GM18873 (cell line): ENCODE measurements around the gene SPRED3.
A peak's percentile ranks its signal among the peaks of the same experiment; 100 is the strongest.

Experiments
- ATAC-seq: cut with Tn5 transposase; IDR thresholded peaks from one replicate; pipeline ENCODE4 v1.9.1; 2021; ENCODE audit warnings: mild to moderate bottlenecking, moderate library complexity, moderate number of reproducible peaks; ENCODE audit not compliant: unreplicated experiment, low FRiP score

SPRED3 gene

DNA sequence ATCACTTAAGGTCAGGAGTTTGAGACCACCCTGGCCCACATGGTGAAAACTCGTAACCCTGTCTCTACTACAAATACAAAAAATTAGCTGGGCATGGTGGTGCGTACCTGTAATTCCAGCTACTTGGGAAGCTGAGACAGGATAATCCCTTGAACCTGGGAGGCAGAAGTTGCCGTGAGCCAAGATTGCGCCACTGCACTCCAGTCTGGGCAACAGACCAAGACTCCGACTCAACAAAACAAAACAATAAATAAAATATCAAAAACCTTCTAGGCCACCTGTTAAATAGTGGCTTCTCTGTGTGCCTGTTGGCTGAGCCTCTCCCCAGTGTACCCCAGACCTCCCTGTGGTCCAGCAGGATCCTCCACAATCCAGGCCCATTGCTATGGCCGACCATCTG is 17.4 kb upstream of the SPRED3 start:
- no peak for ATAC-seq

DNA sequence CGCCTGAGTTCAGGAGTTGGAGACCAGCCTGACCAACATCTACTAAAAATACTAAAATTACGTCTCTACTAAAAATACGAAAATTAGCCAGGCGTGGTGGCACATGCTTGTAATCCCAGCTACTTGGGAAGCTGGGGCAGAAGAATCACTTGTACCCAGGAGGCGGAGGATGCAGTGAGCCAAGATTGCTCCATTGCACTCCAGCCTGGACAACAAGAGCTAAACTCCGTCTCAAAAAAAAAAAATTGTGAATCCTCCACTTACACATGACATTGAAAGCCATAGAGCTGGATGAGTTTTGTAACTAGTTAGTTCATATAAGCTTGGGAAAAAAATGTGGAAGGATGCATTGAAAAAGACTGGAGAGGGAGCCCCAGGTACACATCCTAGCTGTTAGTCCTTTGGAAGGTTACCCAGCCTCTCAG is 14.6 kb upstream of the SPRED3 start:
- ATAC-seq = no peak

DNA sequence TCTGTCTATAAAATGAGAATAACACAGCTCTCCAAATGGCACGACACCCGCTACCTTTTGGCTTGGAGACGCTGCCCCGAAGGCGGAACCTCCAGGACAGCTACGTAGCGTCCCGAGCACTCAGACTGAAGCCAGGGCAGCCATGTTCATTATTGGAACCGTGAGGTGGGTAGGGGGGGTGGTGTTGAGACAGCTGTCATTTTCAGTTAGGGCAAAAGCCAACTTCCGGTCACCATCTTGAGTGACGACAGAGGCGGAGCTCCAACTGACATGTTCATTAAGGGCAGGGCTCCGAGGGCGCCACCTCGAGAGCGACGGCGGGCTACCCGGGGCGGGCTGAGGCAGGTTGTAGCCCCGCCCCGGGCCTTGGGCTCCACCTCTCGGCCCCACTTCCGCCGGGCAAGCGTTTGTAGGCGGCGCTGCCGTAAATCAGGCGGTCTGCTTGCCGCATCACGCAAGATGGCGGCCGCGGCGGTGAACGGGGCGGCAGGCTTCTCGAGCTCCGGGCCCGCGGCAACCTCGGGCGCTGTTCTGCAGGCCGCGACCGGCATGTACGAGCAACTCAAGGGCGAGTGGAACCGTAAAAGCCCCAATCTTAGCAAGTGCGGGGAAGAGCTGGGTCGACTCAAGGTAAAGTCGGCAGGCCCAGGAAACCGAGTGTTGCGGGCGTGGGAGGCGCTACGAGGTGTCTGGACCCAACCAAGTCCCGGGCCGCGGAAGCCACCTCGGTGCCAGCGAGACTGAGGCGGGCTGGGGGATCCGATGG is 14.0 kb upstream of the SPRED3 start, which contains the start of gene PSMD8:
TSS of gene PSMD8 (plus strand) at position 240 of the 766 bp plus-strand sequence. CDS start at position 271, 31 bp downstream.
- peak; percentile 84 for ATAC-seq

DNA sequence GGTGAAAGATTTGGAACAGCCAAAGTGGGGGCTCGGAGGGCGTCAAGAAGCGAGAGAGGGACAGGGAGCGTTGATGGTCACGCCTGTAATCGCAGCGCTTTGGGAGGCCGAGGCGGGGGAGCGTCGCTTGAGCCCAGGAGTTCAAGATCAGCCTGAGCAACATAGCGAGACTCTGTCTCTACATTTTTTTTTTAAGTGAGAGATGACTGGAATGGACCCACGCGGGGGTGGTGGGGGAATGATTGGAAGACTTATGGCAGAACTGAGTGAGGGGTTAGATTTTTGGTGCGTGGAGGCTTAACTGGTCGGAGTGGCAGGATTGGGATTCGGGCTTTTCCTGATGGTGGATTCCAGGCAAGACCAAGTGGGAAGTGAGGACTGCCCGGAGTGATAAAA is 13.4 kb upstream of the SPRED3 start:
- no peak for ATAC-seq

DNA sequence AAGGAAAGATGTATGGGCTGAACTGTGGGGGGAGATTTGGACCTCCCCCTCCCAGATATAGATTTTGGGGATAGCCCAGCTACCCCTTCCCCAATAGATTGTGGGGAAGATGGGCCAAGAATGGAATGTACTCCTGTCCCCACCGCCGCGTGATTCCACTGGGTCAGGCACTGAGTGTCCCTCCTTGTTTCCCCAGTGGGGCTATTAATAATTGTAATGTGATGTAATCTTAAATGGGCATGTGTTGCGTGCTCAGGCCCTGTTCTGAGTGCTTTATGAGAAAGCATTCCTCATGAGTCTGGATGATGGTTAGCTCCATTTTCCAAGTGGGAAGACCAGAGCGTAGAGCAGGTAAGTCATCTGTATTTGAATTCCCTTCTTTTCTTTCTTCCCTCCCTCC is 12.7 kb upstream of the SPRED3 start:
- ATAC-seq = no peak

DNA sequence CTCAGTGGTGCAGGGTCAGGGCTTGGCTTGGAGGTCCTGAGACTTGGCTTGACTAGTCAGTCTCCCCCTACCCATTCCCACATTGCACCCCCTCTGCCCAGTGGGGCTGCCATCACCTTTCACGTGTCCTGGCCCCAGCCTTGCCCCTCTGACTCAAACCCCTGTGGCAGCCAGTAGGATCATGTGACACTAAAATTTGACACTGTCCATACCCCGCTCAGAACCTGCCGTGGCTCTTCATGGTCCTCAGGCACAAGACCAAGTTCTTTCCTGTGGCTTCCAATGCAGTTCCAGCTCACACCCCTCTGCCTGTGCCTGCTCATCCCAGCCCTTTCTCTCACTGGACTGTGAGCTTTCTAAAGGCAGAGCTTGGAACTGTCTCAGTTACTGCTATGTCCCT is 11.9 kb upstream of the SPRED3 start:
- no peak for ATAC-seq

DNA sequence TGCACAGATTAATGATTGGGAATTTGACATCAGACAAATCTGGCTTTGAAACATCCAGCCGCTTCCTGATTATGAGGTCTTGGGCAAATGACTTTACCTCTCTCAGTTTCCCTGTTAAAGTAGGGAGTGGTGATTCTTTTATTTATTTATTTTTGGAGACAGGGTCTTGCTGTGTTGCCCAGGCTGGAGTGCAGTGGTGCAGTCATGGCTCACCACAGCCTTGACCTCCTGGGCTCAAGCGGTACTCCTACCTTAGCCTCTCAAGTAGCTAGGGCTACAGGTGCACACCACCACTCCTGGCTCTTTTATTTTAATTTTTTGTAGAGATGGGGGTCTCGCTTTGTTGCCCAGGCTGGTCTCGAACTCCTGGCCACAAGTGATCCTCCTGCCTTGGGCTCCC is 11.4 kb upstream of the SPRED3 start:
- no peak for ATAC-seq

DNA sequence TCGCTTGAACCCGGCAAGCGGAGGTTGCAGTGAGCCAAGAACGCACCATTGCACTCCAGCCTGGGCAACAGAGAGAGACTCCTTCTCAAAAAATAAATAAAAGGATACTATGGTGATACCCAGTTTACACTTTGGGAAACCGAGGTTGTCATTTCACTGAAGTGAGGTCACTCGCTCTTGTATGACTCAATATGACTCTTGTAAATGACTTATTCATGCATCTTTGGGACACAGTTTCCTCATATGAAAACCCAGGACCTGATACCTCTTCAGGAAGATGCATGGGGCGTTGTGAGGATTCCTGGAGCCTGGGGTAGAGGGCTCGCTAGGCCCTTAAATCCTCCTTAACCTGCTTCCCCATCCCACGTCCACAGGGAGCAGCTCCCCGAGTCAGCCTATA is 9.6 kb upstream of the SPRED3 start:
- ATAC-seq = no peak

DNA sequence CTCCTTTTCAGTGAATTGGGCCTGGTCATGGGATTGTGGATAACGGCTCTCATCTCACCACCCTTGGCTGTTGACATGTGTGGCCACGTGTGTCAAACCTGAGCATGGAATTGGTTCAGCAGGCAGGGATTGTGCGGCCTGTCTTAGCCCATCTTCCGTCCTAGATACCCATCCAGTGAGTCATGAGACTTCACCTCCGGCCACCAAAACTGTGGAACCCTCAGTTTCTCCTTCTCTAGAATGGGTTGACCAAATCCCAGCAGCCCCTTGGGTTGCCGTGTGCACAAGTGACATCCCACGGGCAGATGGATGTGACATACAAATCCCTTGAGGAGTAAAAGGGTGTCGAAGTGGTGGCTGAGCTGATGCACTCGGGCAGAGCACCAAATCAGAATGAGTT is 7.4 kb upstream of the SPRED3 start:
- ATAC-seq = no peak

DNA sequence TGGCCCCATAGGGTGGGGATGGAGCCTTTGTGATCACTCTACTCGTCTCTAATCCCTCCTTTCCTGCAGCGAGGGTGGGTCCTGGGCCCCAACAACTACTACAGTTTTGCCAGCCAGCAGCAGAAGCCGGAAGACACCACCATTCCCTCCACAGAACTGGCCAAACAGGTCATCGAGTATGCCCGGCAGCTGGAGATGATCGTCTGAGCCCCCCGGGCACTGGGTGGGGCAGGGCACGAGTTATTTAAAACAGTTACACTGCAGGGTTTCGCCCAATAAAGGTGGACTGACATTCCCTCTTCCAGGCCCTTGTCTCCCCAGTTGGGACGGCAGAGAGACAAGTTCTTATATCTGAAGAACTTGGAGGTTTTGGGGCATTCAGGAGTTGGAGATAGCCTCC is 5.3 kb upstream of the SPRED3 start:
- no peak for ATAC-seq

DNA sequence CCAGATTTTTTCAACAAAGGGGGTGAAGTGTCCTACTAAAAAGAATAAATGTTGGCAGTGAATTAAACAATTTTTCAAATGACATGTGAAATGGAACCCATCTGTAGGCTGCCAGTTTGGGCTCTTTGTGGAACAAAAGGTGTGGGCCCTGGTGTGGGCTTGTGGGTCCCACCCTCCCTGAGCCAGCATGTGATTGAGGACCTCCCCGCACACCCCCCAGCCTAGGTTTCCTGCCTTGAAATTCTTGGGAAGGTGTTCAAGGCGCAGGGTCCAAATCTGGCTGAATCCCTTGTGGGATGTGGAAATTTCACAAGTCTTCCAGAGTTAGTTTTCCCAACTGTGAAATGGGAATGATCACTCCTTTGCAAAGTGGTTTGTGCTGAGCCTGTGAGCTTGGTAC is 4.8 kb upstream of the SPRED3 start:
- ATAC-seq = no peak

DNA sequence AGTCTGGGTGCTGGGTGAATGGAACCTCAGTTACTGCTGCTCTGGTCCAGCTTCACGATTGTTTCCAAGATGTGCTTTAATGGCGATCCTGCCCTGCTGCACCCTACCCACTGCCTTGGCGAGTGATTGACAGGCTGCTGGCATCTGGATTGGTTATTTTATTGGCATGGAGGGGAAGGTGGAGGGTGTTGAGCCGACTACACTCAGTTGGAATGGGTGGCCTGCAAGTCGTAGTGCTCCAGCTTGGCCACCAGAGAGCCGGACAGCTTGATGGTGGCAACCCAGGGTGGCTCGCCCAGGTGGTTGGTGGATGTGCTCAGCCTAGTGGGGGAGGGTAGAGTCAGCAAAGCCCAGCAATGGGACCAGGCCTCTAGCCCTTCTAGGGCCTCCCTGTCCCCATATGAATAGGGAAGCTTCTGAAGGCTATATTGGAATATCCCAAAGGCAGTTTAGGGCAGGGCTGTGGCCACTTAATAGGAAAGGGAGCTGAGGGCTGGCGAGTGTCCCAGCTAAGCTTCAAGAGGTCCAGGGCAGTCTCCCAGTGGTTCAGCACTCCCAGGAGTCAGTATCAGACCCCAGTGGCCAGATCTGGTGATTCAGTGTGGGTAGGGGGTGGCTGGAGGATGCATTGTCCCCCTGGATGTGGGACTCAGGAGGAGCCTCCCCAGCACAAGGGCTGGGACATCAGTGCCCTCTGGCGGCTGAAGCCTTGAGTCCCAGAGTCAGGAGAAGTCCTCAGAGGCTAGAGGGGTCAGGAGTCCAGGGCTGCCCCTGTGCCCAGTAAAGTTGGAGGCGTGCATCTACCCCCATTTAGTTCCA is 4.1 kb upstream of the SPRED3 start:
- no peak for ATAC-seq

DNA sequence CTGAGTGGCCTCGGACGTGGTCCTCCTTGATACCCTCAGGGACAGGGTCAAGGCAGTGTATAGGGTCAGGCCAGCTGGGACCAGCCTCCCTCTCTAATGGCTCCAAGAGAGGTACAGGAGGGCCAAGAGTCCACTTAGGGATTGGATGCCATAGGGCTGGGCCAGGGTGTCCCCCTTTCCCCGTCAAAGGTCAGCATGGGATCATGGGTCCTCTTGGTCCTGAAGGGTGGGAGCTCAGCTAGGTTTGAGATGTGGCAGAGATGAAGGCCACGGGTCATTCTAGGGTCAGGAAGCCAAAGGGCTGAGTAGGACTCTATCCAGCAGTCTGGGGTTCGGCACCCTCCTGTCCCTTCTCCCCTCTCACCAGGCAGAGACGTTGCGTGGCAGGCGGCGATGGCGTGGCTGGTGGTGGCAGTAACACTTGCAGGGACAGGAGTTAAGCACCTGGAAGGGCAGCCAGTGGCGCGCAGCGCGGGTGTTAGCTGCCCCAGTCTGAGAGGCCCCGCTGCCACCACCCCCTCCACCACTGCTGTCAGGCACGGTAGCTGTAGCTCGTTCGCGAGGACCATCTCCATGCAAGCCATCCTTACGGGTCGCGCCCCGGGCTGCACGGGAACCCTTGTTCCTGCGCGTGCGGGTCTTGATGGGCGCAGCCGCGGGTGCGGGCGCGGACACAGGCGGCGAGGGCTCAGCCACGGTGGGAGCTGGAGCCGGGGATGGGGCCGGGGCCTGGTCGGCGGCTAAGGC is 3.3 kb upstream of the SPRED3 start:
- ATAC-seq = no peak

DNA sequence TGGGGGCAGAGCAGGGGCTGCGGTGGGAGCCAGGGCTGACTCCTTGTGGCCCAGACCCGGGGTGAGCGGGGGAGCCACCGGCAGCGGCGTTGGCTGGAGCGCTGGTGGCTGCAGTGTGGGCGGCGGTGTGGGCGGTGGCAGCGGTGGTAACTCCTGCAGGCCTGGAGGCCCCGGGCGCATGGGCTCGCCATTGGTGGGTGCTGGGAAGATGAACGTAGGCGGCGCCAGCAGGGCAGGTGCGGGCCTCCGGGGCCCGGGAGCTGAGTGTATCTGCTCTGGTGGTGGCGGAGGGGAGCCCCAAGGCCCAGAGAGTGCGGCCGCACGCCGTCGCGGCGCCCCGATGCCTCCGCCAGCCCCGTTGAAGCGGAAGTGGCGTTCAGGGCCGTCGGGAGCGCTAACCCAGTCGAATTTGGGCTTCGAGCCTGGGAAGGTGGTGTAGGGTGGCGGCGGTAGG is 2.7 kb upstream of the SPRED3 start:
- no peak for ATAC-seq

DNA sequence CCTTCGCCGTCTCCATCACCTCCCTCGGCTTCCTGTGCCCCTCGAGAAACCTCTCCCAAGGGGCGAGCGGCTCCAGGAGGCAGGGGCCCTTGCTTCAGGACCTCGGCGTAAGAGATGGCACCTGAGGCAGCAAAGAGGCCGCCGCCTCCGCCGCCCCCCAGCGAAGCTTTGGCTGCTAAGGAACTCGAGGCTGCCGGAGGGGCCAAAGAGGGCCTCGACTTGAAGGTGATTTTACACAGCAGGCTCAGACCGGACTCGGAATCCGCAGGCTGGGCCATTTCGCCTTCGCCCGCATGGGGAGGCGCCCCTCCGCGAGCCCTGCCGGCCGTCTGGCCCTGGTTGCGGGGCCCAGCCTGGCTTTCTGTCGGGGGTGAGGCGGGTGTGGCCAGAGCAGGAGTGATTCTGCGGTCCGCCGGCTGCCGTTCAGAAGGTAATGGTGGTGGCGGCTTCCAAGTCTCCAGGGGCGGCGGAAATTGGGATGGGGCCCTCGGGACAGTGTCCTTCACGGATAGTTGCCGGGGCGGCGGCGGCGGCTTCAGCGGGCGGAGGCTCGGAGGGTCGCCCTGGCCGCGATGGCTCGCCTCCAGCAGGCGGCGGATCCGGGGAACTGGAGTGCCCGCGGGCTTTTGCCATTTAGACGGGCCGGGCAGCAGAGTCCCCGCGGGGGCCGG is 2.1 kb upstream of the SPRED3 start:
- no peak for ATAC-seq

DNA sequence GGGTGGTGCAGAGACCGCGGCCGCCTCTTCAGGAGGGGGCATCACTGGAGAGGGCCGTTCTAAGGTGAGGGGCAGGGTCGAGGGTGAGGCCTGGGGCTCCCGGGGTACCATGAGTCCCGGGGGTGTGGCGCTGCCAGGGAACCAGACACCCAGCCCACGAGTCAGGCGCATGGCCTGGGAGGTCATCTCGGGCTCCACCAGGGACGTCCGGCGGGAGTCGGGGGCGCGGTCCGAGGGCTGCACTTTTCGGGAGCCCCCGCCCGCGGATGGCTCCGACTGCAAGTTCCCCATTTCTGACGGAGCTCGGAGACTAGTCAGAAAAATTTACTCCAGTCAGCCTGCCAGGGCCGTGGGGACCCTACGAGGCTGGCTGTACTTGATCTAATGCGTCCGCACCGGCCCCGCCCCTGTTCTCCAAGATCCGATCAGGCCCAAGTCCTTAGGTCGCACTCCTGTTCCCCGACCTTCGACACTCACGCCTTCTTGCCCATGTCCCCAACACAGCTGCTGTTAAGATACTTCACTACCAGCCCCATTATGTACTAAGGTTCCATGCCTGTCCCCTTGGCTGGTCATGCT is 1.4 kb upstream of the SPRED3 start:
- no peak for ATAC-seq

DNA sequence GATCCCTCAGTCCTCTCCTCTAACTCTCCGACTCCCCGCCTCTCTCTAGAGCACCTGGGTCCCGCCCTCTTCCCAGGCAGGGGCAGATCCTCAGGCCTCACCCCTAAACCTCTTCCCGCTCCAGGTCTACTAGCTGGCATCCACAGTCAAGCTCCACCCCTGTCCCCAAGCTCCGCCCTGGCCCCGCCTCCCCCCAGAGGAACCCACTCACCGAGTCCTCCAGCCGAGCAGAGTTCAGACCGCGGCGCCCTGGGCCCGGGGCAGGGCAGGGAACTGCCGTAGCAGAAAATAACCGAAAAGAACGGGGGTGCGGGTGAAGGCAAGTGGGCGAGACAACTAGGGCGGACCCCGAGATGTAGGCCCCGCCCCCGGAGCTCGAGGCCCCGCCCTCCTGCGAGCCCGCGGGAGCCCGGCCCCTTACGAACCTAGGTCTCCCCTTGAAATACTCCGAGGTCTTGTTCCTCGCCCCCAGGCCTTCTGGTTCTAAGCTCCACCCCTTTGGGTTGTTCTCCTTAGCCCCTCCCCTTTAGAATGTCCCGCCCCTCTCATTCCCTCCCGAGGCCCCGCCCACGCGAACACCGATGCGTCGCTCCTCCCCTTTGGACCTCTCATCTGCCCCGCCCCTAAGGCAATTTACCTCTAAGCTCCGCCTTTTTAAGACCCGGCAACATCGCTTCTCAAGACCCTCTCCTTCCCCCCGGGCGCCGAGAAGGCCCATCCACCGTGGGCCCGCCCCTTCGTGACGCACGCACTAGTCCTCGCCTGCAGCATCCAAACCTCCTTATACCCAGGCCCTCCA is 748 bp upstream of the SPRED3 start, which contains the start of gene GGN:
TSS of gene GGN (minus strand) at position 485 of the 799 bp plus-strand sequence. CDS start 773 bp downstream, outside the sequence.
- no peak for ATAC-seq

DNA sequence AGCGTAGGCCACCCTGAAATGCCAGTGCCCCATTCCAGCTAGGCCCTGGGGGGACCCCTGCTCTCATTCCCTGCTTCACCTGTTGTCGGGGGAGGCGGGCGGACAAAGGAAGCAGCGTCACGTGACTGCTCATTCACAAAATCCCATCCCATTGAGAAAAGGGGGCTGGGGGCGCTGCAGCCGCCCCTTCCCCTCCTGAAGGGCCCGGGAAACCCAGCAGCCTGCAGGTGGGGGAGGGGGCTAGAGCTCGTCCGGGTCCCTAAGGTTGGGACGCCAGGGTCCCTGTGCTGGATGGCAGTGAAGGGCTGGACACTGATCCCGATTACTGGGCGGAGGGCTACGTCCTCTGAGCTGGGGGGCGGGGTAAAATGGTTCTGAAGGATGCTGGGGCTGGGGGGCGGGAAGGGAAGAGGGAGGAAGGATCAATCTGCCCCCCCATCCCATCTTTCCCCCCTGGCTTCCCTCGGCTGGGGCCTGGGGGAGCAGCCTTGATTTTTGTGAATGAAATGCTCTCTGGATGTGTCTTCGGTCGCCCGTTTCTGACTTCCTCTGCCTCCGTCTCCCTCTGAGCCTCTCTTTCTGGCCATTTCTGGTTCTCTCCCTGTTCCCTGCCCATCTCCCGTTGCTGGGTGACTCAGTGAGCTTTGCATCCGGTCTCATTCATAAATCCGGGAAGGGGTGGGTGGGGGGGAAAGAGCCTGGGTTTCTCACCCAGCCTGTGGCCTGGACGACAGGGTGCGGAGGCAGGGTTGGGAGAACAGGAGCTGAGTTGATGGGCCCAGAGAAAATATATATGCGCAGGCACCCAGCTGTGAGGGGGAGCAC is 816 bp downstream of the SPRED3 start:
- ATAC-seq = no peak
